C4-2B (cell line): Measurements from ENCODE around the gene EMC1.

Source experiments
- CTCF ChIP-seq: fragments of 450-650 bp; conservative IDR thresholded peaks from 2 replicates; pipeline ENCODE4 v1.5.1; 2017; ENCODE audit warnings: mild to moderate bottlenecking
- ZFX ChIP-seq: fragments of 450-650 bp; IDR thresholded peaks from 2 replicates; pipeline ENCODE4 v1.6.1; 2017

GRCh38 chr1:19232524-19232846 lies 18.8 kb downstream of the EMC1 start:
- TF ChIP-seq CTCF (no peak; the same call in 1 of the 2 replicates), ZFX (no peak)
